GM12873 (cell line): ENCODE measurements around the gene TRAPPC6A.

ENCODE experiments used
- CTCF ChIP-seq: IDR thresholded peaks from 2 replicates; pipeline ENCODE4 v1.5.1; 2012; ENCODE audit warnings: low read depth, mild to moderate bottlenecking, moderate library complexity, low read length, control low read depth; ENCODE audit not compliant: insufficient read depth; ENCODE audit errors: missing control alignments

Gene TRAPPC6A

GRCh38 chr19:45177817-45178261 is at the start of gene TRAPPC6A:
TRAPPC6A (minus strand) TSS chr19:45178237; CDS start chr19:45178218, 19 bp downstream.
- TF ChIP-seq CTCF: no peak

- TF ChIP-seq CTCF: no peak
Measured at GRCh38 chr19:45224645-45225044, 46.6 kb upstream of the TRAPPC6A start.

GRCh38 chr19:45223879-45224278 is 45.8 kb upstream of the TRAPPC6A start:
- no peak for TF ChIP-seq CTCF

- no peak for TF ChIP-seq CTCF
Measured at GRCh38 chr19:45222724-45223123, 44.7 kb upstream of the TRAPPC6A start.

GRCh38 chr19:45218911-45219743 is 41.1 kb upstream of the TRAPPC6A start:
- TF ChIP-seq CTCF: no peak

- no peak for TF ChIP-seq CTCF
Measured at GRCh38 chr19:45218426-45218825, 40.4 kb upstream of the TRAPPC6A start.

- no peak for TF ChIP-seq CTCF
Measured at GRCh38 chr19:45217957-45218334, 39.9 kb upstream of the TRAPPC6A start.
